HG03439 (cell line): Measurements from ENCODE around the gene NDUFB5.
"Not testable (repeated sequence)": the region's sequence is repeated elsewhere in the genome, so short reads cannot be mapped to it uniquely, and the experiment has no call there.

Source experiments
- ATAC-seq: cut with Tn5 transposase; IDR thresholded peaks from one replicate; pipeline ENCODE4 v1.9.1; 2021; ENCODE audit warnings: mild to moderate bottlenecking, moderate library complexity; ENCODE audit not compliant: unreplicated experiment

Gene NDUFB5

GRCh38 chr3:179630753-179631451 lies 26.3 kb downstream of the NDUFB5 start:
- ATAC-seq, result no peak

- ATAC-seq, result no peak
Observed at GRCh38 chr3:179640469-179640868, 35.9 kb downstream of the NDUFB5 start.

- ATAC-seq, result no peak
Observed at GRCh38 chr3:179642871-179643270, 38.3 kb downstream of the NDUFB5 start.

- ATAC-seq, result not testable (repeated sequence)
Observed at GRCh38 chr3:179643837-179644236, 39.2 kb downstream of the NDUFB5 start.

- no peak for ATAC-seq
Observed at GRCh38 chr3:179646177-179646576, 41.6 kb downstream of the NDUFB5 start.

GRCh38 chr3:179651687-179652446 lies 47.3 kb downstream of the NDUFB5 start:
- ATAC-seq, result no peak

GRCh38 chr3:179652447-179653095 lies 48.0 kb downstream of the NDUFB5 start, which contains the start of gene USP13:
TSS of gene USP13 (plus strand) at chr3:179653040. CDS start at chr3:179653226, 186 bp downstream.
- ATAC-seq, result peak; percentile 70

- peak; percentile 60 for ATAC-seq
Observed at GRCh38 chr3:179653096-179653797, 48.7 kb downstream of the NDUFB5 start.

- no peak for ATAC-seq
Observed at GRCh38 chr3:179655236-179655635, 50.6 kb downstream of the NDUFB5 start.

GRCh38 chr3:179658606-179659005 lies 54.0 kb downstream of the NDUFB5 start:
- ATAC-seq, result no peak

GRCh38 chr3:179660872-179661271 lies 56.3 kb downstream of the NDUFB5 start:
- no peak for ATAC-seq

GRCh38 chr3:179661777-179662176 lies 57.2 kb downstream of the NDUFB5 start:
- ATAC-seq, result no peak

GRCh38 chr3:179663093-179663492 lies 58.5 kb downstream of the NDUFB5 start:
- no peak for ATAC-seq

- no peak for ATAC-seq
Observed at GRCh38 chr3:179666030-179666429, 61.4 kb downstream of the NDUFB5 start.

GRCh38 chr3:179666436-179667035 lies 61.9 kb downstream of the NDUFB5 start:
- ATAC-seq, result no peak

- no peak for ATAC-seq
Observed at GRCh38 chr3:179668429-179668828, 63.8 kb downstream of the NDUFB5 start.

GRCh38 chr3:179670311-179670710 lies 65.7 kb downstream of the NDUFB5 start:
- ATAC-seq, result no peak

- ATAC-seq, result no peak
Observed at GRCh38 chr3:179671309-179671708, 66.7 kb downstream of the NDUFB5 start.

GRCh38 chr3:179671747-179672242 lies 67.2 kb downstream of the NDUFB5 start:
- no peak for ATAC-seq

- no peak for ATAC-seq
Observed at GRCh38 chr3:179672918-179673317, 68.3 kb downstream of the NDUFB5 start.
